Tibial nerve (tissue), 4 donors: ENCODE results near the gene TTC3. TPM values are rescaled to one million over a fixed set of nuclear protein-coding genes. Genes with fewer than 3 reads are reported as not detected.

Experiments used
- DNase-seq, 2 donors: peaks; one replicate each; pipeline ENCODE4 v3.0.0-alpha.2; 2019; ENCODE audit warnings: low spot score in 2 of 2
- H3K27ac ChIP-seq, 4 donors: fragments of 200-600 bp; sonication (generic) in 3 of 4; one replicate each; pipeline ENCODE4 v1.5.1; 2017 to 2019; ENCODE audit warnings: mild to moderate bottlenecking in 1 of 4
- H3K27me3 ChIP-seq, 2 donors: fragments of 200-600 bp; sonication (generic) in 1 of 2; one replicate each; pipeline versions ENCODE4 v1.5.1 to v1.6.0; 2017 to 2019
- H3K36me3 ChIP-seq, 3 donors: fragments of 200-600 bp; sonication (generic); one replicate each; pipeline ENCODE4 v1.5.1; 2018 to 2019
- H3K4me1 ChIP-seq, 4 donors: fragments of 200-600 bp; sonication (generic) in 3 of 4; one replicate each; pipeline ENCODE4 v1.5.1; 2017 to 2019
- H3K4me3 ChIP-seq, 4 donors: fragments of 200-600 bp; sonication (generic) in 3 of 4; one replicate each; pipeline ENCODE4 v1.5.1; 2017 to 2019; ENCODE audit warnings: mild to moderate bottlenecking in 1 of 4, moderate library complexity in 1 of 4
- H3K9me3 ChIP-seq, 4 donors: fragments of 200-600 bp; sonication (generic) in 3 of 4; one replicate each; pipeline ENCODE4 v1.5.1; 2017 to 2019
- CTCF ChIP-seq, 5 experiments: fragments of 200-600 bp in 3 of 5; fragments of 450-650 bp in 2 of 5; sonication (generic) in 3 of 5; IDR thresholded peaks; one replicate each; pipeline ENCODE4 v1.5.1; 2016 to 2019; ENCODE audit warnings: antibody characterized with exemption in 5 of 5, mild to moderate bottlenecking in 3 of 5, moderate library complexity in 2 of 5
- EP300 ChIP-seq, 2 donors: sonication (generic); formaldehyde crosslinking; IDR thresholded peaks; one replicate each; pipeline ENCODE4 v1.6.1; 2017; ENCODE audit warnings: antibody characterized with exemption in 2 of 2, mild to moderate bottlenecking in 1 of 2
- POLR2A ChIP-seq, 2 donors: fragments of 450-650 bp; IDR thresholded peaks; one replicate each; pipeline ENCODE4 v1.6.1; 2017; ENCODE audit warnings: antibody characterized with exemption in 2 of 2, mild to moderate bottlenecking in 2 of 2, moderate library complexity in 2 of 2
- WGBS, 2 donors: methylation state at CpG; one replicate each; pipeline ENCODE4 v1.1.5; 2018; 5-methylcytosine and 5-hydroxymethylcytosine counted together
- total RNA-seq, 4 donors: library from RNA; depleted of rRNA; stranded (reverse); fragments of >200 nt; gene quantifications; one replicate each; pipeline ENCODE4 v1.1.0, GENCODE V29; 2016

TTC3 gene
- total RNA-seq, 4 donors from 2014 or later, result 136 to 259 (median 158) TPM

- Histone ChIP-seq H3K4me1 (peaks cover 0 to 40% (median 12%) of the 10 kb centered on the region in 4 donors), H3K36me3 (peaks cover 0 to 5% (median 0%) of the 10 kb centered on the region in 3 donors), H3K9me3 (peaks cover 0 to 6% (median 0%) of the 10 kb centered on the region in 4 donors), H3K27ac (peak overlapping the region; percentile 93 to 99 (median 98)), H3K27me3 (no peaks in the 10 kb centered on the region), H3K4me3 (peak overlapping the region; percentile 72 to 93 (median 86))
- DNase-seq, result no peak
- WGBS, 2 donors, result 2 to 3% methylated on average over 13 of the region's 13 CpGs
- no peak for TF ChIP-seq POLR2A (IDR thresholded peaks at IDR 0.05)
- TF ChIP-seq CTCF (IDR thresholded peaks at IDR 0.05), result no peak
- no peak for TF ChIP-seq EP300 (IDR thresholded peaks at IDR 0.05)
These were observed 1.1 kb downstream of the TTC3 start for GRCh38 chr21:37074197-37074510.

- TF ChIP-seq EP300 (IDR thresholded peaks at IDR 0.05) (no peak), CTCF (IDR thresholded peaks at IDR 0.05) (no peak), POLR2A (IDR thresholded peaks at IDR 0.05) (no peak)
- Histone ChIP-seq H3K4me1 (peaks cover 0 to 40% (median 12%) of the 10 kb centered on the region in 4 donors), H3K27me3 (no peaks in the 10 kb centered on the region), H3K27ac (peak overlapping the region; percentile 93 to 99 (median 98)), H3K4me3 (peak overlapping the region; percentile 72 to 93 (median 86)), H3K9me3 (peaks cover 0 to 10% (median 0%) of the 10 kb centered on the region in 4 donors), H3K36me3 (peaks cover 0 to under 1% (median 0%) of the 10 kb centered on the region in 3 donors)
- WGBS, 2 donors, result 21 to 23% methylated on average over 9 of the region's 9 CpGs
- no peak for DNase-seq
These were observed 1.5 kb downstream of the TTC3 start for GRCh38 chr21:37074546-37074945.

GRCh38 chr21:37075214-37075770, 2.2 kb downstream of the TTC3 start:
- Histone ChIP-seq H3K4me1 (peaks cover 0 to 34% (median 12%) of the 10 kb centered on the region in 4 donors), H3K9me3 (peaks cover 0 to 11% (median 0%) of the 10 kb centered on the region in 4 donors), H3K27ac (no peak overlapping the region), H3K36me3 (no peaks in the 10 kb centered on the region), H3K4me3 (no peak overlapping the region), H3K27me3 (no peaks in the 10 kb centered on the region)
- no peak for DNase-seq
- TF ChIP-seq CTCF (IDR thresholded peaks at IDR 0.05) (no peak), POLR2A (IDR thresholded peaks at IDR 0.05) (no peak), EP300 (IDR thresholded peaks at IDR 0.05) (no peak)
- WGBS, 2 donors, result 89 to 93% methylated on average over 4 of the region's 4 CpGs

- Histone ChIP-seq H3K4me3 (no peak overlapping the region), H3K36me3 (no peaks in the 10 kb centered on the region), H3K27me3 (no peaks in the 10 kb centered on the region), H3K27ac (no peak overlapping the region), H3K9me3 (peaks cover 0 to 11% (median 0%) of the 10 kb centered on the region in 4 donors), H3K4me1 (peaks cover 0 to 25% (median 9%) of the 10 kb centered on the region in 4 donors)
- DNase-seq, result no peak
- no peak for TF ChIP-seq POLR2A (IDR thresholded peaks at IDR 0.05)
- 99 to 100% methylated on average over 3 to 4 of the region's 4 CpGs for WGBS, 2 donors
These were observed 3.2 kb downstream of the TTC3 start for GRCh38 chr21:37076087-37076850.

GRCh38 chr21:37077403-37077802, 4.3 kb downstream of the TTC3 start:
- H3K4me1 ChIP-seq, result peaks cover 0 to 19% (median 4%) of the 10 kb centered on the region in 4 donors
- no peak overlapping the region for H3K4me3 ChIP-seq
- H3K36me3 ChIP-seq, result no peaks in the 10 kb centered on the region
- DNase-seq, result no peak
- H3K9me3 ChIP-seq, result peaks cover 0 to 11% (median 0%) of the 10 kb centered on the region in 4 donors
- TF ChIP-seq CTCF (IDR thresholded peaks at IDR 0.05) (no peak), POLR2A (IDR thresholded peaks at IDR 0.05) (no peak), EP300 (IDR thresholded peaks at IDR 0.05) (no peak)
- WGBS, 2 donors, result 97 to 98% methylated on average over 1 of the region's 1 CpG
- H3K27ac ChIP-seq, result no peak overlapping the region
- no peaks in the 10 kb centered on the region for H3K27me3 ChIP-seq
